SH-SY5Y (cell line): Measurements from ENCODE around the gene NMNAT3.

Source experiments
- GATA2 ChIP-seq: IDR thresholded peaks from 2 replicates; pipeline ENCODE4 v1.6.1; 2011; ENCODE audit warnings: mild to moderate bottlenecking, low read depth, low read length
- GATA3 ChIP-seq: IDR thresholded peaks from 2 replicates; pipeline ENCODE4 v1.6.1; 2011; ENCODE audit warnings: low read depth, mild to moderate bottlenecking, low read length, moderate library complexity

DNA sequence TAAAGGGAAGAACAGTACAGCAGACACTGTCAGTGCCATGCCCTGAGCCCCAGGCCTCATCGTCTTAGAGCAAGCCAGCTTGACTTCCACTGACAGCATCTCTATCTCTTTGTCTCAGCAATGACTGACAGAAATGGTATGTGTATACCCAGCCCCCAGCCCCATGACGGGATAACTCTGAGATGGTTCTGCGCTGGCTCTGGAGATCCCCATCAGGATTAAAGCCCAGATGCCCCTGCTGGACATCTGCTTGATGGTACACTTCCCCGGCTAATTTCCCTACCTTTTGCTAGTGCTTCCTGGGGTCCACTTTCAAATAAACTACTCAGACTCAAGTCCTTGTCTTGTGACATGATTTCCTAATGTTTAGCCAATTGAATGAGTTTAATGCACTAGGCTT lies 7.6 kb downstream of the NMNAT3 start:
- TF ChIP-seq GATA2, result peak; percentile 85
- peak; percentile 70 for TF ChIP-seq GATA3
